Airway epithelial cell (primary cell): Measurements from ENCODE around the gene UBASH3A. TPM values are rescaled to one million over a fixed set of nuclear protein-coding genes. Genes with fewer than 3 reads are reported as not detected.

ENCODE experiments used
- total RNA-seq: library from RNA; depleted of rRNA; stranded (reverse); fragments of >200 nt; gene quantifications from 2 replicates; pipeline ENCODE4 v1.2.3, GENCODE V29; 2015

The UBASH3A gene, protein sequence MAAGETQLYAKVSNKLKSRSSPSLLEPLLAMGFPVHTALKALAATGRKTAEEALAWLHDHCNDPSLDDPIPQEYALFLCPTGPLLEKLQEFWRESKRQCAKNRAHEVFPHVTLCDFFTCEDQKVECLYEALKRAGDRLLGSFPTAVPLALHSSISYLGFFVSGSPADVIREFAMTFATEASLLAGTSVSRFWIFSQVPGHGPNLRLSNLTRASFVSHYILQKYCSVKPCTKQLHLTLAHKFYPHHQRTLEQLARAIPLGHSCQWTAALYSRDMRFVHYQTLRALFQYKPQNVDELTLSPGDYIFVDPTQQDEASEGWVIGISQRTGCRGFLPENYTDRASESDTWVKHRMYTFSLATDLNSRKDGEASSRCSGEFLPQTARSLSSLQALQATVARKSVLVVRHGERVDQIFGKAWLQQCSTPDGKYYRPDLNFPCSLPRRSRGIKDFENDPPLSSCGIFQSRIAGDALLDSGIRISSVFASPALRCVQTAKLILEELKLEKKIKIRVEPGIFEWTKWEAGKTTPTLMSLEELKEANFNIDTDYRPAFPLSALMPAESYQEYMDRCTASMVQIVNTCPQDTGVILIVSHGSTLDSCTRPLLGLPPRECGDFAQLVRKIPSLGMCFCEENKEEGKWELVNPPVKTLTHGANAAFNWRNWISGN
- total RNA-seq, result not detected in 2 replicates

DNA sequence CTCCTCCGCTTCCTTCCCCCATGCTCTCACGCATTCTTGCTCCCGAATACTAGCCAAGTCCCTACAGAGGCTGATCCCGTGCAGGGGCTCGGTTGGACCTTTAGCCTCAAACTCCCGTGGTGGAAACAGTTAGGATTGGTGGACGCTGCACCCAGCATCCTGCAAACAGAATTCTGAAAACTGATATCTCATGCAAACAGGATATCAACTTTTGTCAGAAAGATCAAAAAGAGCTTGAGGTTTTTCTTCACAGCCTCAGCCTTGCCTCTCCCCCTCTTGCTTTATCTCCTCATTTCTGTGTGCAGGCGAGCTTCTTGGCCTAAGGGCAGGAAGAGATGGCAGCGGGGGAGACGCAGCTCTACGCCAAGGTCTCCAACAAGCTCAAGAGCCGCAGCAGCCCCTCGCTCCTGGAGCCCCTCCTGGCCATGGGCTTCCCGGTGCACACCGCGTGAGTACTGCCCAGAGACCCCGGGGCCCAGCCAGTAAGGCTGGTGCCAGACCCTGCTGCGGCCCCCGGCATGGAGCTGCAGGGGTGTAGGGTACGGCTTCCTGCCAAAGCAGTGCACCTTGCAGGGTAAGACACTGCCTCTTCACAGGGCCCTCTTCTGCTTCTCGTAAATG, at the start of gene UBASH3A:
UBASH3A (plus strand) TSS at position 292 of the 621 bp plus-strand sequence; CDS start at position 336, 44 bp downstream.

DNA sequence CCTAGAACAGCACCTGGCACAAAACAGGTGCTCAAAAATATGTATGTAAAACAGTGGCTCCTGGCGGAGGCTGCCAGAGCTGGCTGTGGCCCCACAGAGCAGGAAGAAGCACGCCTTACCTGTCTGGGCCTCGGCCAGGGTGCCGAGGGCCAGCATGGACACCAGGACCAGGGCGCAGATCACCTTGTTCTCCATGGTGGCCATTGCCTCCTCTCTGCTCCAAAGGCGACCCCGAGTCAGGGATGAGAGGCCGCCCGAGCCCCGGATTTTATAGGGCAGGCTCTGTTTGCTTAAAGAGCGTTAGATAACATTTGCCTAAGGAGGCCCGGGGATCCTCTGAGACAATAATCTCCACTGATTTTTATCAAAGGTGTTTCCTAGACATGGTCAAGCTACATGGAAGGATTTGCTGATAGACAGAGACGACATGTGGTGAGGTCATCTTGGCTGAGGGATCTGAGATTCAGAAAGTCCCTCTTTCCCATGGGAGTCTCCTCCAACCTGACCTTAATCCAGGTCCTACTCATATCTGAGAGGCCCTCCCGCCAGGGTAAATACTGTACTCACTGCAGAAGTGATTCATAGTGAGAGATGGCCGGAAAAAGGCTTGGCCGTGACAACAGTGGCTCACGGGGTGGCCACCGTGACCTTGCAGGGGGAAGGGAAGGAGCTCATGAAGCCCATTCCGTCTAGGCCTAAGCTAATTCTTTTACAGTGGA, 37.3 kb upstream of the UBASH3A start, which contains the start of gene TFF1:
TFF1 (minus strand) TSS at position 244 of the 719 bp plus-strand sequence; CDS start at position 204, 40 bp downstream.

DNA sequence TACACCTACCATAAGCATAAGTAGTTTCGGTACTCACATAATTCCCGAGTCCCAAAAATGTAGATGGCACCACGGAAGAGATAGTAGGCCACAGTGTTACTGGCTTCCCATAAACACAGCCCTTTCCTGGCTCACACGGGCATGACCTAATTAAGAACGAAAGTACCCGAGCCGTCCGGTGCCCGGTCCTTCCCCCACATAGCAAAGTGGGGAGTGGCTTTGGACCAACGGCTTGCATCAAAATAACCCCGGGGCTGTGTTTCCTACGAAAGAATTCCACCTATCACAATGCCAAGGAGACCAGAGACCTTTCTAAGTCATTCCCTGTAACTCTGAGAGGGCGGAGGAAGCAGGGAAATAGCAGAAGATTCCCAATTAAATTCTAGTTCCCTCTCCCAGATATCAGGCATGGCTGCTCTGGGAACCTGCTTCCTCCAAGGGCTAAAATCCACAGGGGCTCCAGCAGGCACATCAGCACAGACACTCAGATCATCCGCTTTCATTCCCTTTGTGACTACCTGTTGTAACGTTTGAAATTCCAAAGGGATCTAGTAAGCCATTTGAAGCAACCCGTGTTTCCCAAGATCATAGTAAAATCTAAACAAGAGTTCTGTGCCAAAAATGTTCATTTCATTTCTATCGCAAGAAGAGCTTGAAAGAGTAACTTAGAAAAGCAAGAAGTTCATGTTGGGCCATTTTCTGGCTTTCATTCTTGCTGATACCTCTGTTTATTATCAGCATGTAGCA, 7.6 kb upstream of the UBASH3A start, which contains the start of gene TMPRSS3:
TMPRSS3 (minus strand) TSS at position 148 of the 747 bp plus-strand sequence. CDS start 635 bp downstream, outside the sequence.

DNA sequence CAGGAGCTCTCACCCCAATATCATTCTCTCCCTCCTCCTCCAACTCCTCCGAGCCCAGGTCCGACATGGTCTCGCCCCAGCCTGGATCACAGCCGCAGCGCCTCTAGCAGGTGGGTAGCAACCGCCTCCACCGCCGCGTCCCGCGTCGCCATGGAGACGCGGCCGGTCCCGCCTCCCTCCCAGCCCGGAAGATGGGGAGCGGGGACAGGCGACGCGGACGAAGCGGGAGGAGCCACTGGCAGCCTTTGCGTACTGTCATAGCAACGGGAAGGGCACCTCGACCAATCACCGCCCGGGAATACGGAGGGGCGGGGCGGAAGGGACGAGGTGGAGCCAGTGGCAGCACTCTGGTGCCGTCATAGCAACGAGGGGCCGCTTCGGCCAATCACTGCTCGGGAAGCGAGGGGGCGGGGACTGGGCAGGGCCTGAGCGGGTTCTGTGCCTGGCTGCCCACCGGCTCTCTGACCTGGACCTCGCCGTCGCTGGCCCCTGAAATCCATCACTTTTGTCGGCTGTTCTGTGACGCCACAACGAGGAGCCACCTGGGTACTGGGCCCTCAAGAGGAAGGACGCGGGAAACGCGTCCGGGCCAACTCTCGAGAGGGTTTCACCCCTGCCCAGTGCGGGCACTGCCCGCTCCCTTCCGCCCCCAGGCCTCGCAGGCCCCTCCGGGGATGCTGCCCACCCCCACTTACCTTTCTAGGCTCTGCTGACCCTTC, 92.6 kb downstream of the UBASH3A start, which contains the start of gene RSPH1:
RSPH1 (minus strand) TSS at position 105 of the 719 bp plus-strand sequence; CDS start at position 67, 38 bp downstream.

Other genes with a start within 250 kb of the UBASH3A start
- gene ABCG1, start 184.8 kb upstream of the UBASH3A start, total RNA-seq, result 8.7 and 9.7 TPM in 2 replicates
- gene TFF3, start 88.5 kb upstream of the UBASH3A start, total RNA-seq, result 1.3 and 9.6 TPM in 2 replicates
- gene TFF2, start 52.9 kb upstream of the UBASH3A start, total RNA-seq, result not detected in 2 replicates
- not detected in 2 replicates for gene TFF1, start 37.4 kb upstream of the UBASH3A start, total RNA-seq
- gene TMPRSS3, start 7.8 kb upstream of the UBASH3A start, total RNA-seq, result 0.09 TPM in 1 of 2 replicates, not detected in the other
- 0.23 and 0.42 TPM in 2 replicates for gene RSPH1, start 92.3 kb downstream of the UBASH3A start, total RNA-seq
- 9.8 and 18.8 TPM in 2 replicates for gene SLC37A1, start 110.0 kb downstream of the UBASH3A start, total RNA-seq
- 1.4 and 1.8 TPM in 2 replicates for gene PDE9A, start 249.7 kb downstream of the UBASH3A start, total RNA-seq